SK-N-SH treated with all-trans-retinoic acid at 6 μM for 48 hours (cell line): ENCODE data around the gene GRPEL2.

ENCODE experiments used
- BACH2 ChIP-seq: fragments of 250-450 bp; sonication (Bioruptor Pico); IDR thresholded peaks from 2 replicates; pipeline ENCODE4 v1.9.0; 2021; ENCODE audit warnings: mild to moderate bottlenecking, borderline replicate concordance
- CREB5 ChIP-seq: fragments of 250-450 bp; sonication (Bioruptor Pico); IDR thresholded peaks from 2 replicates; pipeline ENCODE4 v1.5.1; 2020; ENCODE audit warnings: low read depth, mild to moderate bottlenecking, moderate library complexity
- OSR1 ChIP-seq: fragments of 250-450 bp; sonication (Bioruptor Pico); IDR thresholded peaks from 2 replicates; pipeline ENCODE4 v1.8.0; 2022; ENCODE audit warnings: moderate library complexity, mild to moderate bottlenecking, inconsistent platforms
- PATZ1 ChIP-seq: fragments of 250-450 bp; sonication (Bioruptor Pico); IDR thresholded peaks from 2 replicates; pipeline ENCODE4 v1.8.0; 2020; ENCODE audit warnings: mild to moderate bottlenecking, moderate library complexity, borderline replicate concordance
- RARB ChIP-seq: fragments of 250-450 bp; sonication (Bioruptor Pico); IDR thresholded peaks from 2 replicates; pipeline ENCODE4 v1.8.0; 2021; ENCODE audit warnings: mild to moderate bottlenecking, moderate library complexity
- TOX ChIP-seq: fragments of 250-450 bp; sonication (Bioruptor Pico); IDR thresholded peaks from 2 replicates; pipeline ENCODE4 v1.8.0; 2021; ENCODE audit warnings: mild to moderate bottlenecking, moderate library complexity, borderline replicate concordance
- ZC3H10 ChIP-seq: fragments of 250-450 bp; sonication (Bioruptor Pico); IDR thresholded peaks from 2 replicates; pipeline ENCODE4 v1.5.1; 2021; ENCODE audit warnings: mild to moderate bottlenecking, moderate library complexity

- TF ChIP-seq TOX (CRISPR knock-in tag) (no peak), OSR1 (CRISPR knock-in tag) (no peak), RARB (CRISPR knock-in tag) (no peak), PATZ1 (CRISPR knock-in tag) (no peak), BACH2 (CRISPR knock-in tag) (no peak), ZC3H10 (no peak), CREB5 (CRISPR knock-in tag) (no peak)
Observed at GRCh38 chr5:149381986-149382338, 36.7 kb downstream of the GRPEL2 start.
